CD4-positive, CD25-positive, alpha-beta regulatory T cell (primary cell): Measurements from ENCODE around the gene SH3BP5. TPM values are rescaled to one million over a fixed set of nuclear protein-coding genes. Genes with fewer than 3 reads are reported as not detected.

Experiments used
- ATAC-seq, 2 donors: fragments of 150-1000 bp; cut with Tn5 transposase; one replicate each; pipeline ENCODE4 v1.10.0; 2021; ENCODE audit warnings: low read depth in 2 of 2, moderate number of reproducible peaks in 2 of 2, moderate library complexity in 1 of 2
- DNase-seq, 3 donors: peaks; one replicate each; pipeline versions ENCODE4 v3.0.0 to v3.0.0-alpha.2; 2012 to 2022; ENCODE audit warnings: mixed read lengths in 1 of 3
- H3K27ac ChIP-seq: one replicate; pipeline ENCODE4 v1.7.0; 2013; ENCODE audit warnings: mild to moderate bottlenecking, low read length; ENCODE audit not compliant: insufficient read depth, poor library complexity, severe bottlenecking
- H3K27me3 ChIP-seq: one replicate; pipeline ENCODE4 v1.7.0; 2013; ENCODE audit warnings: low read length; ENCODE audit not compliant: control insufficient read depth, insufficient read depth
- H3K36me3 ChIP-seq: one replicate; pipeline ENCODE4 v1.7.0; 2013; ENCODE audit warnings: mild to moderate bottlenecking, low read length, moderate library complexity; ENCODE audit not compliant: control insufficient read depth, insufficient read depth
- H3K4me1 ChIP-seq: 2 replicates; pipeline ENCODE4 v1.7.0; 2013; ENCODE audit warnings: mild to moderate bottlenecking, low read length; ENCODE audit not compliant: insufficient read depth, control insufficient read depth, poor library complexity, severe bottlenecking
- H3K4me3 ChIP-seq: one replicate; pipeline ENCODE4 v1.7.0; 2013; ENCODE audit warnings: low read depth, mild to moderate bottlenecking, low read length, moderate library complexity
- H3K9me3 ChIP-seq, 2 experiments: 1 replicate in 1 of 2; 2 replicates in 1 of 2; pipeline ENCODE4 v1.7.0; 2013; ENCODE audit warnings: low read length in 2 of 2, mild to moderate bottlenecking in 1 of 2, moderate library complexity in 1 of 2; ENCODE audit not compliant: control insufficient read depth in 2 of 2
- H3K27ac Mint-ChIP-seq, 3 donors: one replicate each; pipeline ENCODE4 v1.8.0; 2020 to 2022; ENCODE audit warnings: mild to moderate bottlenecking in 3 of 3, mixed read lengths in 3 of 3, moderate library complexity in 2 of 3
- H3K27me3 Mint-ChIP-seq: one replicate; pipeline ENCODE4 v1.8.0; 2022; ENCODE audit warnings: mild to moderate bottlenecking, mixed read lengths
- H3K36me3 Mint-ChIP-seq: one replicate; pipeline ENCODE4 v1.8.0; 2020; ENCODE audit warnings: mixed read lengths
- H3K4me1 Mint-ChIP-seq, 4 donors: one replicate each; pipeline ENCODE4 v1.8.0; 2020 to 2022; ENCODE audit warnings: mixed read lengths in 4 of 4, mild to moderate bottlenecking in 1 of 4
- H3K4me3 Mint-ChIP-seq, 4 donors: one replicate each; pipeline ENCODE4 v1.8.0; 2020 to 2022; ENCODE audit warnings: mild to moderate bottlenecking in 4 of 4, mixed read lengths in 4 of 4, moderate library complexity in 3 of 4
- H3K9me3 Mint-ChIP-seq, 7 donors: one replicate each; pipeline ENCODE4 v1.8.0; 2020 to 2022; ENCODE audit warnings: mixed read lengths in 7 of 7, mild to moderate bottlenecking in 3 of 7, moderate library complexity in 2 of 7
- polyA plus RNA-seq, 4 donors: library from polyadenylated mRNA; unstranded; fragments of 300-500 nt; fragmentation: Illumina TruSeq; gene quantifications; one replicate each; pipeline ENCODE4 v1.2.3, GENCODE V29; 2021
- total RNA-seq: library from RNA; stranded (reverse); gene quantifications from one replicate; pipeline ENCODE4 v1.2.3, GENCODE V29; 2022

The SH3BP5 gene
- total and polyA plus RNA-seq, 5 donors from 2014 or later: 24.7 to 68.6 (median 32.8) TPM

GRCh38 chr3:15263926-15264325, 68.5 kb downstream of the SH3BP5 start:
- no peak overlapping the region for H3K27ac ChIP-seq
- Mint-ChIP-seq H3K27me3 (no peaks in the 10 kb centered on the region), H3K27ac (peak overlapping the region in 2 of 3 donors; percentile 48 to 64), H3K4me1 (peaks cover 6 to 33% (median 27%) of the 10 kb centered on the region in 4 donors), H3K36me3 (peaks cover 13% of the 10 kb centered on the region), H3K9me3 (no peaks in the 10 kb centered on the region), H3K4me3 (no peak overlapping the region)
- peaks cover 17% of the 10 kb centered on the region for H3K4me1 ChIP-seq
- DNase-seq (no peak), ATAC-seq (no peak)
- H3K27me3 ChIP-seq: no peaks in the 10 kb centered on the region
- no peak overlapping the region for H3K4me3 ChIP-seq
- H3K9me3 ChIP-seq: no peaks in the 10 kb centered on the region
- H3K36me3 ChIP-seq: peaks cover 50% of the 10 kb centered on the region

- Mint-ChIP-seq H3K4me1 (peaks cover 6 to 28% (median 23%) of the 10 kb centered on the region in 4 donors), H3K9me3 (no peaks in the 10 kb centered on the region), H3K27ac (peak overlapping the region in 2 of 3 donors; percentile 14 to 64), H3K4me3 (no peak overlapping the region), H3K27me3 (no peaks in the 10 kb centered on the region), H3K36me3 (peaks cover 20% of the 10 kb centered on the region)
- Histone ChIP-seq H3K9me3 (no peaks in the 10 kb centered on the region), H3K27ac (no peak overlapping the region), H3K27me3 (no peaks in the 10 kb centered on the region), H3K4me3 (no peak overlapping the region), H3K36me3 (peaks cover 58% of the 10 kb centered on the region), H3K4me1 (peaks cover 9% of the 10 kb centered on the region)
- DNase-seq: no peak
- ATAC-seq: no peak
Measured at GRCh38 chr3:15263120-15263519, 69.3 kb downstream of the SH3BP5 start.

GRCh38 chr3:15262021-15262420, 70.4 kb downstream of the SH3BP5 start:
- no peaks in the 10 kb centered on the region for H3K27me3 Mint-ChIP-seq
- no peak overlapping the region for H3K27ac ChIP-seq
- peaks cover 0 to 29% (median 18%) of the 10 kb centered on the region in 4 donors for H3K4me1 Mint-ChIP-seq
- DNase-seq (no peak), ATAC-seq (no peak)
- peaks cover 69% of the 10 kb centered on the region for H3K36me3 ChIP-seq
- H3K27ac Mint-ChIP-seq: peak overlapping the region in 1 of 3 donors; percentile 77
- no peaks in the 10 kb centered on the region for H3K4me1 ChIP-seq
- H3K4me3 ChIP-seq: no peak overlapping the region
- H3K9me3 Mint-ChIP-seq: no peaks in the 10 kb centered on the region
- no peak overlapping the region for H3K4me3 Mint-ChIP-seq
- no peaks in the 10 kb centered on the region for H3K27me3 ChIP-seq
- no peaks in the 10 kb centered on the region for H3K9me3 ChIP-seq
- peaks cover 30% of the 10 kb centered on the region for H3K36me3 Mint-ChIP-seq

GRCh38 chr3:15261274-15261673, 71.1 kb downstream of the SH3BP5 start:
- no peaks in the 10 kb centered on the region for H3K27me3 ChIP-seq
- H3K4me3 ChIP-seq: no peak overlapping the region
- H3K36me3 Mint-ChIP-seq: peaks cover 33% of the 10 kb centered on the region
- H3K9me3 ChIP-seq: no peaks in the 10 kb centered on the region
- no peaks in the 10 kb centered on the region for H3K27me3 Mint-ChIP-seq
- DNase-seq (no peak), ATAC-seq (no peak)
- peaks cover 68% of the 10 kb centered on the region for H3K36me3 ChIP-seq
- peaks cover 0 to 25% (median 17%) of the 10 kb centered on the region in 4 donors for H3K4me1 Mint-ChIP-seq
- peak overlapping the region in 1 of 3 donors; percentile 77 for H3K27ac Mint-ChIP-seq
- H3K4me1 ChIP-seq: no peaks in the 10 kb centered on the region
- H3K9me3 Mint-ChIP-seq: no peaks in the 10 kb centered on the region
- no peak overlapping the region for H3K4me3 Mint-ChIP-seq
- H3K27ac ChIP-seq: no peak overlapping the region

- H3K36me3 ChIP-seq: peaks cover 68% of the 10 kb centered on the region
- no peaks in the 10 kb centered on the region for H3K27me3 Mint-ChIP-seq
- ATAC-seq (no peak), DNase-seq (no peak)
- no peaks in the 10 kb centered on the region for H3K9me3 Mint-ChIP-seq
- no peak overlapping the region for H3K4me3 Mint-ChIP-seq
- no peaks in the 10 kb centered on the region for H3K4me1 ChIP-seq
- no peak overlapping the region for H3K4me3 ChIP-seq
- H3K36me3 Mint-ChIP-seq: peaks cover 40% of the 10 kb centered on the region
- H3K27me3 ChIP-seq: no peaks in the 10 kb centered on the region
- peaks cover 4 to 25% (median 15%) of the 10 kb centered on the region in 4 donors for H3K4me1 Mint-ChIP-seq
- no peak overlapping the region for H3K27ac ChIP-seq
- H3K27ac Mint-ChIP-seq: peak overlapping the region in 2 of 3 donors; percentile 49 to 77
- H3K9me3 ChIP-seq: no peaks in the 10 kb centered on the region
Measured at GRCh38 chr3:15260531-15260930, 71.9 kb downstream of the SH3BP5 start.

- peaks cover 46% of the 10 kb centered on the region for H3K36me3 Mint-ChIP-seq
Measured at GRCh38 chr3:15258720-15259119, 73.7 kb downstream of the SH3BP5 start.

GRCh38 chr3:15256861-15257341, 75.5 kb downstream of the SH3BP5 start:
- H3K27ac ChIP-seq: no peak overlapping the region
- no peaks in the 10 kb centered on the region for H3K27me3 ChIP-seq
- DNase-seq (no peak), ATAC-seq (no peak)
- Mint-ChIP-seq H3K4me3 (no peak overlapping the region), H3K9me3 (no peaks in the 10 kb centered on the region), H3K4me1 (peaks cover 2 to 27% (median 9%) of the 10 kb centered on the region in 4 donors), H3K27me3 (no peaks in the 10 kb centered on the region), H3K36me3 (peaks cover 55% of the 10 kb centered on the region), H3K27ac (peak overlapping the region in 2 of 3 donors; percentile 55 to 60)
- H3K4me3 ChIP-seq: no peak overlapping the region
- H3K9me3 ChIP-seq: no peaks in the 10 kb centered on the region
- no peaks in the 10 kb centered on the region for H3K4me1 ChIP-seq
- H3K36me3 ChIP-seq: peaks cover 96% of the 10 kb centered on the region

More at GRCh38 chr3:15258720-15259119, 73.7 kb downstream of the SH3BP5 start:
- H3K4me3 Mint-ChIP-seq: no peak overlapping the region
- H3K4me3 ChIP-seq: no peak overlapping the region
- H3K4me1 Mint-ChIP-seq: peaks cover 2 to 27% (median 5%) of the 10 kb centered on the region in 4 donors
- H3K27ac Mint-ChIP-seq: peak overlapping the region in 2 of 3 donors; percentile 72 to 77
- ATAC-seq (no peak), DNase-seq (no peak)
- H3K9me3 ChIP-seq: no peaks in the 10 kb centered on the region
- H3K27me3 ChIP-seq: no peaks in the 10 kb centered on the region
- H3K27ac ChIP-seq: no peak overlapping the region
- H3K27me3 Mint-ChIP-seq: no peaks in the 10 kb centered on the region
- H3K4me1 ChIP-seq: no peaks in the 10 kb centered on the region
- no peaks in the 10 kb centered on the region for H3K9me3 Mint-ChIP-seq
- H3K36me3 ChIP-seq: peaks cover 83% of the 10 kb centered on the region

- H3K27me3 Mint-ChIP-seq: no peaks in the 10 kb centered on the region
- Histone ChIP-seq H3K27me3 (no peaks in the 10 kb centered on the region), H3K27ac (no peak overlapping the region), H3K36me3 (peaks cover 95% of the 10 kb centered on the region), H3K4me3 (no peak overlapping the region), H3K9me3 (no peaks in the 10 kb centered on the region), H3K4me1 (no peaks in the 10 kb centered on the region)
- peak overlapping the region in 1 of 3 donors; percentile 57 for H3K27ac Mint-ChIP-seq
- H3K36me3 Mint-ChIP-seq: peaks cover 59% of the 10 kb centered on the region
- H3K4me1 Mint-ChIP-seq: peaks cover 2 to 27% (median 8%) of the 10 kb centered on the region in 4 donors
- no peaks in the 10 kb centered on the region for H3K9me3 Mint-ChIP-seq
- no peak for ATAC-seq
- no peak overlapping the region for H3K4me3 Mint-ChIP-seq
- DNase-seq: no peak
Measured at GRCh38 chr3:15255215-15255614, 77.2 kb downstream of the SH3BP5 start.
